ENCODE data around the gene NYAP2. TPM values are rescaled to one million over a fixed set of nuclear protein-coding genes. Genes with fewer than 3 reads are reported as not detected.

Gene NYAP2
- total RNA-seq, 1 experiment from 2014 or later: not detected

GRCh38 chr2:225494100-225494459 is 94.6 kb downstream of the NYAP2 start:
- H3K27ac ChIP-seq (ENCODE audit: low read depth, low read length, poor library complexity, severe bottlenecking): no peak overlapping the region
- TF ChIP-seq EZH2 (IDR thresholded peaks at IDR 0.05; ENCODE audit: borderline replicate concordance, low read depth, low read length, poor library complexity, severe bottlenecking): no peak
- TF ChIP-seq CTCF (conservative IDR thresholded peaks at IDR 0.05; ENCODE audit: low read depth, low read length): no peak
- CTCF ChIA-PET: no interaction called here
- intact Hi-C loops (cut with micrococcal nuclease; ENCODE audit: unreplicated experiment): no loop called here
- POLR2A ChIA-PET (ENCODE audit: low non-redundant PET): no interaction called here
- no peaks in the 10 kb centered on the region for H3K4me1 ChIP-seq (ENCODE audit: insufficient read depth, low read length, poor library complexity, severe bottlenecking)
- no peaks in the 10 kb centered on the region for H3K27me3 ChIP-seq (replicated peaks; ENCODE audit: insufficient read depth, low read depth, low read length, poor library complexity)
- H3K9me3 ChIP-seq (ENCODE audit: low read depth, low read length, poor library complexity, severe bottlenecking): no peaks in the 10 kb centered on the region
- no peaks in the 10 kb centered on the region for H3K36me3 ChIP-seq (ENCODE audit: insufficient read depth, low read length, poor library complexity, severe bottlenecking)
- no peak for DNase-seq (ENCODE audit: low spot score)
- H3K4me3 ChIP-seq (ENCODE audit: low read depth, low read length, poor library complexity, severe bottlenecking): no peak overlapping the region
- no TSS peak for BruUV-seq (replicated peaks)

GRCh38 chr2:225495706-225496105 is 96.2 kb downstream of the NYAP2 start:
- BruUV-seq (replicated peaks): no TSS peak
- intact Hi-C loops (cut with micrococcal nuclease; ENCODE audit: unreplicated experiment): no loop called here
- no peak overlapping the region for H3K27ac ChIP-seq (ENCODE audit: low read depth, low read length, poor library complexity, severe bottlenecking)
- POLR2A ChIA-PET (ENCODE audit: low non-redundant PET): no interaction called here
- H3K4me3 ChIP-seq (ENCODE audit: low read depth, low read length, poor library complexity, severe bottlenecking): no peak overlapping the region
- no peaks in the 10 kb centered on the region for H3K9me3 ChIP-seq (ENCODE audit: low read depth, low read length, poor library complexity, severe bottlenecking)
- no peaks in the 10 kb centered on the region for H3K36me3 ChIP-seq (ENCODE audit: insufficient read depth, low read length, poor library complexity, severe bottlenecking)
- TF ChIP-seq EZH2 (IDR thresholded peaks at IDR 0.05; ENCODE audit: borderline replicate concordance, low read depth, low read length, poor library complexity, severe bottlenecking) (no peak), CTCF (conservative IDR thresholded peaks at IDR 0.05; ENCODE audit: low read depth, low read length) (no peak)
- H3K27me3 ChIP-seq (replicated peaks; ENCODE audit: insufficient read depth, low read depth, low read length, poor library complexity): no peaks in the 10 kb centered on the region
- DNase-seq (ENCODE audit: low spot score): no peak
- CTCF ChIA-PET: no interaction called here
- H3K4me1 ChIP-seq (ENCODE audit: insufficient read depth, low read length, poor library complexity, severe bottlenecking): no peaks in the 10 kb centered on the region

GRCh38 chr2:225496568-225496967 is 97.1 kb downstream of the NYAP2 start:
- POLR2A ChIA-PET (ENCODE audit: low non-redundant PET): no interaction called here
- intact Hi-C loops (cut with micrococcal nuclease; ENCODE audit: unreplicated experiment): no loop called here
- Histone ChIP-seq H3K27ac (ENCODE audit: low read depth, low read length, poor library complexity, severe bottlenecking) (no peak overlapping the region), H3K4me1 (ENCODE audit: insufficient read depth, low read length, poor library complexity, severe bottlenecking) (no peaks in the 10 kb centered on the region), H3K4me3 (ENCODE audit: low read depth, low read length, poor library complexity, severe bottlenecking) (no peak overlapping the region), H3K36me3 (ENCODE audit: insufficient read depth, low read length, poor library complexity, severe bottlenecking) (no peaks in the 10 kb centered on the region), H3K9me3 (ENCODE audit: low read depth, low read length, poor library complexity, severe bottlenecking) (no peaks in the 10 kb centered on the region), H3K27me3 (replicated peaks; ENCODE audit: insufficient read depth, low read depth, low read length, poor library complexity) (no peaks in the 10 kb centered on the region)
- CTCF ChIA-PET: no interaction called here
- TF ChIP-seq CTCF (conservative IDR thresholded peaks at IDR 0.05; ENCODE audit: low read depth, low read length) (no peak), EZH2 (IDR thresholded peaks at IDR 0.05; ENCODE audit: borderline replicate concordance, low read depth, low read length, poor library complexity, severe bottlenecking) (no peak)
- no peak for DNase-seq (ENCODE audit: low spot score)
- BruUV-seq (replicated peaks): no TSS peak

All from A673 (cell line).